HuH-7 (cell line): ENCODE measurements around the gene LCORL.
"Not testable (repeated sequence)": the region's sequence is repeated elsewhere in the genome, so short reads cannot be mapped to it uniquely, and the experiment has no call there.

Source experiments
- DNase-seq: peaks from one replicate; pipeline ENCODE4 v3.0.0; 2011; ENCODE audit warnings: low spot score

The LCORL gene

GRCh38 chr4:18020145-18020670 is 1.3 kb downstream of the LCORL start:
- DNase-seq = no peak

- no peak for DNase-seq
Measured at GRCh38 chr4:18014269-18014668, 7.3 kb downstream of the LCORL start.

GRCh38 chr4:18012807-18013462 is 8.6 kb downstream of the LCORL start:
- DNase-seq = no peak

GRCh38 chr4:18012134-18012806 is 9.3 kb downstream of the LCORL start:
- no peak for DNase-seq

- DNase-seq = no peak
Measured at GRCh38 chr4:18007625-18008024, 13.9 kb downstream of the LCORL start.

GRCh38 chr4:18006432-18006831 is 15.1 kb downstream of the LCORL start:
- not testable (repeated sequence) for DNase-seq

GRCh38 chr4:17997129-17997528 is 24.4 kb downstream of the LCORL start:
- no peak for DNase-seq

GRCh38 chr4:17995165-17995564 is 26.4 kb downstream of the LCORL start:
- no peak for DNase-seq

GRCh38 chr4:17985832-17986231 is 35.7 kb downstream of the LCORL start:
- no peak for DNase-seq

- no peak for DNase-seq
Measured at GRCh38 chr4:17981063-17981462, 40.5 kb downstream of the LCORL start.

GRCh38 chr4:17968721-17969120 is 52.8 kb downstream of the LCORL start:
- no peak for DNase-seq

- DNase-seq = no peak
Measured at GRCh38 chr4:17967078-17967477, 54.5 kb downstream of the LCORL start.

GRCh38 chr4:17966312-17966711 is 55.2 kb downstream of the LCORL start:
- DNase-seq = no peak

- no peak for DNase-seq
Measured at GRCh38 chr4:17964576-17964975, 57.0 kb downstream of the LCORL start.

GRCh38 chr4:17962171-17962570 is 59.4 kb downstream of the LCORL start:
- no peak for DNase-seq

- no peak for DNase-seq
Measured at GRCh38 chr4:17961249-17961648, 60.3 kb downstream of the LCORL start.

GRCh38 chr4:17958181-17958580 is 63.4 kb downstream of the LCORL start:
- no peak for DNase-seq

GRCh38 chr4:17957688-17958087 is 63.9 kb downstream of the LCORL start:
- DNase-seq = no peak

GRCh38 chr4:17956245-17956644 is 65.3 kb downstream of the LCORL start:
- DNase-seq = no peak

GRCh38 chr4:17945303-17945702 is 76.3 kb downstream of the LCORL start:
- DNase-seq = no peak

- DNase-seq = no peak
Measured at GRCh38 chr4:17941731-17942130, 79.8 kb downstream of the LCORL start.

- no peak for DNase-seq
Measured at GRCh38 chr4:17939054-17939453, 82.5 kb downstream of the LCORL start.

- DNase-seq = no peak
Measured at GRCh38 chr4:17934286-17934685, 87.3 kb downstream of the LCORL start.

- no peak for DNase-seq
Measured at GRCh38 chr4:17933126-17933525, 88.4 kb downstream of the LCORL start.
